ENCODE data around the gene TMED10. TPM values are rescaled to one million over a fixed set of nuclear protein-coding genes. Genes with fewer than 3 reads are reported as not detected.

Gene TMED10
- total RNA-seq, 6 experiments from 2014 or later: 205 to 296 (median 279) TPM

- 88% methylated on average over 2 of the region's 2 CpGs for WGBS (ENCODE audit: insufficient coverage, low coverage, low lambda C conversion rate, missing lambda C conversion rate)
- intact Hi-C loops (cut with DNase I): loop anchor here in 1 of 2 donors (5.0 kb wide), 1 partner anchor 145 kb away; no protein-coding TSS in a partner anchor
- H3K4me3 ChIP-seq: no peak overlapping the region
- no peaks in the 10 kb centered on the region for H3K9me3 ChIP-seq
- ATAC-seq: no peak
- no peak for DNase-seq
- peaks cover 0 to 72% (median 41%) of the 10 kb centered on the region in 4 donors for H3K36me3 ChIP-seq
- no peaks in the 10 kb centered on the region for H3K4me1 ChIP-seq
- TF ChIP-seq CTCF (IDR thresholded peaks at IDR 0.05) (no peak), POLR2A (IDR thresholded peaks at IDR 0.05) (no peak)
- no peaks in the 10 kb centered on the region for H3K27me3 ChIP-seq
- no peak overlapping the region for H3K27ac ChIP-seq
These were observed 83.7 kb downstream of the TMED10 start for GRCh38 chr14:75092698-75093097.

GRCh38 chr14:75091251-75091650 is 85.2 kb downstream of the TMED10 start:
- DNase-seq: no peak
- Histone ChIP-seq H3K4me3 (no peak overlapping the region), H3K27me3 (no peaks in the 10 kb centered on the region), H3K36me3 (peaks cover 0 to 73% (median 44%) of the 10 kb centered on the region in 4 donors), H3K27ac (no peak overlapping the region), H3K9me3 (no peaks in the 10 kb centered on the region), H3K4me1 (no peaks in the 10 kb centered on the region)
- no peak for ATAC-seq
- no peak for TF ChIP-seq CTCF (IDR thresholded peaks at IDR 0.05)
- no peak for TF ChIP-seq POLR2A (IDR thresholded peaks at IDR 0.05)
- intact Hi-C loops (cut with DNase I): loop anchor here in 1 of 2 donors (5.0 kb wide), 1 partner anchor 144 kb away; no protein-coding TSS in a partner anchor
- 84% methylated on average over 7 of the region's 8 CpGs for WGBS (ENCODE audit: insufficient coverage, low coverage, low lambda C conversion rate, missing lambda C conversion rate)

GRCh38 chr14:75090353-75090752 is 86.1 kb downstream of the TMED10 start:
- Histone ChIP-seq H3K4me1 (no peaks in the 10 kb centered on the region), H3K27me3 (no peaks in the 10 kb centered on the region), H3K9me3 (no peaks in the 10 kb centered on the region), H3K27ac (no peak overlapping the region), H3K36me3 (peaks cover 0 to 73% (median 48%) of the 10 kb centered on the region in 4 donors), H3K4me3 (no peak overlapping the region)
- intact Hi-C loops (cut with DNase I): loop anchor here in 1 of 2 donors (5.0 kb wide), 1 partner anchor 143 kb away; no protein-coding TSS in a partner anchor
- TF ChIP-seq POLR2A (IDR thresholded peaks at IDR 0.05) (no peak), CTCF (IDR thresholded peaks at IDR 0.05) (no peak)
- ATAC-seq (no peak), DNase-seq (no peak)
- WGBS (ENCODE audit: insufficient coverage, low coverage, low lambda C conversion rate, missing lambda C conversion rate): 93% methylated on average over 3 of the region's 3 CpGs

- H3K36me3 ChIP-seq: peaks cover 0 to 73% (median 45%) of the 10 kb centered on the region in 4 donors
These were observed 87.6 kb downstream of the TMED10 start for GRCh38 chr14:75088566-75089373.

More at GRCh38 chr14:75088566-75089373, 87.6 kb downstream of the TMED10 start:
- no peaks in the 10 kb centered on the region for H3K4me1 ChIP-seq
- TF ChIP-seq CTCF (IDR thresholded peaks at IDR 0.05): peak; percentile 72 to 89 (median 77)
- TF ChIP-seq POLR2A (IDR thresholded peaks at IDR 0.05): no peak
- no peak overlapping the region for H3K27ac ChIP-seq
- WGBS (ENCODE audit: insufficient coverage, low coverage, low lambda C conversion rate, missing lambda C conversion rate): 68% methylated on average over 6 of the region's 7 CpGs
- DNase-seq (no peak), ATAC-seq (peak; percentile 81 to 89 (median 85))
- H3K27me3 ChIP-seq: no peaks in the 10 kb centered on the region
- intact Hi-C loops (cut with DNase I): loop anchor here in 1 of 2 donors (10.0 kb wide), 1 partner anchor 144 kb away; no protein-coding TSS in a partner anchor
- H3K9me3 ChIP-seq: no peaks in the 10 kb centered on the region
- no peak overlapping the region for H3K4me3 ChIP-seq

All from right lobe of liver (tissue), 6 donors.